Esophagus squamous epithelium (tissue), 5 donors: ENCODE data around the gene SMIM7. TPM values are rescaled to one million over a fixed set of nuclear protein-coding genes. Genes with fewer than 3 reads are reported as not detected.

Experiments
- DNase-seq: peaks from one replicate; lab custom pipeline; 2025; lab: John Stamatoyannopoulos, UW
- H3K27ac ChIP-seq, 4 donors: fragments of 200-600 bp; sonication (generic); one replicate each; pipeline ENCODE4 v1.5.1; 2016 to 2019; ENCODE audit warnings: mild to moderate bottlenecking in 1 of 4
- H3K27me3 ChIP-seq, 4 donors: fragments of 200-600 bp; sonication (generic); 1 replicate in 3 of 4; 2 replicates in 1 of 4; pipeline versions ENCODE4 v1.5.1 to v1.6.0; 2017 to 2021; ENCODE audit warnings: antibody characterized with exemption in 1 of 4
- H3K36me3 ChIP-seq, 3 donors: fragments of 200-600 bp; sonication (generic); one replicate each; pipeline ENCODE4 v1.5.1; 2016 to 2019
- H3K4me1 ChIP-seq, 3 donors: fragments of 200-600 bp; sonication (generic); one replicate each; pipeline ENCODE4 v1.5.1; 2017 to 2019
- H3K4me3 ChIP-seq, 4 donors: fragments of 200-600 bp; sonication (generic); 1 replicate in 3 of 4; 2 replicates in 1 of 4; pipeline ENCODE4 v1.5.1; 2016 to 2019; ENCODE audit warnings: mild to moderate bottlenecking in 2 of 4, moderate library complexity in 1 of 4
- H3K9me3 ChIP-seq, 3 donors: fragments of 200-600 bp; sonication (generic); one replicate each; pipeline ENCODE4 v1.5.1; 2016 to 2019
- POLR2A ChIP-seq, 4 donors: fragments of 450-650 bp; IDR thresholded peaks; one replicate each; pipeline ENCODE4 v1.6.1; 2017; ENCODE audit warnings: antibody characterized with exemption in 4 of 4, mild to moderate bottlenecking in 4 of 4, moderate library complexity in 3 of 4
- WGBS, 2 donors: methylation state at CpG; one replicate each; pipeline ENCODE4 v1.1.5; 2018; 5-methylcytosine and 5-hydroxymethylcytosine counted together
- intact Hi-C: fragments of 100-400 bp; cut with DNase I; formaldehyde crosslinking; loops from one replicate; pipeline ENCODE4 v1.15.0; 2022
- total RNA-seq, 4 donors: library from RNA; depleted of rRNA; stranded (reverse); fragments of >200 nt; gene quantifications; one replicate each; pipeline ENCODE4 v1.1.0, GENCODE V29; 2016
- TF ChIP-seq, protein P1 (sequence below), 6 experiments: fragments of 450-650 bp in 4 of 6; fragments of 200-600 bp in 2 of 6; sonication (generic) in 2 of 6; IDR thresholded peaks; one replicate each; pipeline ENCODE4 v1.5.1; 2016 to 2019; ENCODE audit warnings: antibody characterized with exemption in 6 of 6, mild to moderate bottlenecking in 4 of 6, moderate library complexity in 4 of 6
- donor health status: DM: yes; HTN: yes; CAD: no.

SMIM7 gene
- total RNA-seq, 4 donors from 2014 or later, result 54.0 to 89.5 (median 66.3) TPM

DNA sequence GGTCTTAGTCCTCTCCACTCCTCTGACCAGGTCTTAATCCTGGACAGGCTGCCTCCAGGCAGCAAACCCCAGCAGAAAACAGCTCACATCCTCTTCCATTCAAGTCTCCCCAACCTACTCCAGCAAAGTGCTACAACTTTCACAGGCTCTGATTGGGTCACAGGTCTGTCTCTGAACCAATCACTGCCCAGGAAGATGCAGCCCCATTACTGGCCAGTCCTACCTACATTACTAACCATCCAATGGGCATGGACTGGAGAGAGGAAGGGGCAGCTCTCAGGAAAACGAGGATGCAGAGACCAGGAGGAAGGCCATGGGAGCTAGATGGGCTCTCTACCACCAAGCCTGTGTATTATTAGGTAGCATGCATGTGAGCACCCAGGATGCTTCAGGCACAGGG, 44.1 kb downstream of the SMIM7 start:
- intact Hi-C loops, result no loop called here
- Histone ChIP-seq H3K4me3 (no peak overlapping the region), H3K27me3 (no peaks in the 10 kb centered on the region), H3K9me3 (no peaks in the 10 kb centered on the region), H3K36me3 (peaks cover 0 to 4% (median 0%) of the 10 kb centered on the region in 3 donors), H3K4me1 (peaks cover 5 to 65% (median 16%) of the 10 kb centered on the region in 3 donors), H3K27ac (no peak overlapping the region)
- no peak for TF ChIP-seq POLR2A (IDR thresholded peaks at IDR 0.05)
- TF ChIP-seq, protein P1, sequence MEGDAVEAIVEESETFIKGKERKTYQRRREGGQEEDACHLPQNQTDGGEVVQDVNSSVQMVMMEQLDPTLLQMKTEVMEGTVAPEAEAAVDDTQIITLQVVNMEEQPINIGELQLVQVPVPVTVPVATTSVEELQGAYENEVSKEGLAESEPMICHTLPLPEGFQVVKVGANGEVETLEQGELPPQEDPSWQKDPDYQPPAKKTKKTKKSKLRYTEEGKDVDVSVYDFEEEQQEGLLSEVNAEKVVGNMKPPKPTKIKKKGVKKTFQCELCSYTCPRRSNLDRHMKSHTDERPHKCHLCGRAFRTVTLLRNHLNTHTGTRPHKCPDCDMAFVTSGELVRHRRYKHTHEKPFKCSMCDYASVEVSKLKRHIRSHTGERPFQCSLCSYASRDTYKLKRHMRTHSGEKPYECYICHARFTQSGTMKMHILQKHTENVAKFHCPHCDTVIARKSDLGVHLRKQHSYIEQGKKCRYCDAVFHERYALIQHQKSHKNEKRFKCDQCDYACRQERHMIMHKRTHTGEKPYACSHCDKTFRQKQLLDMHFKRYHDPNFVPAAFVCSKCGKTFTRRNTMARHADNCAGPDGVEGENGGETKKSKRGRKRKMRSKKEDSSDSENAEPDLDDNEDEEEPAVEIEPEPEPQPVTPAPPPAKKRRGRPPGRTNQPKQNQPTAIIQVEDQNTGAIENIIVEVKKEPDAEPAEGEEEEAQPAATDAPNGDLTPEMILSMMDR (IDR thresholded peaks at IDR 0.05), result no peak
- no peak for DNase-seq
- WGBS, 2 donors, result 80 to 100% methylated on average over 1 of the region's 1 CpG

DNA sequence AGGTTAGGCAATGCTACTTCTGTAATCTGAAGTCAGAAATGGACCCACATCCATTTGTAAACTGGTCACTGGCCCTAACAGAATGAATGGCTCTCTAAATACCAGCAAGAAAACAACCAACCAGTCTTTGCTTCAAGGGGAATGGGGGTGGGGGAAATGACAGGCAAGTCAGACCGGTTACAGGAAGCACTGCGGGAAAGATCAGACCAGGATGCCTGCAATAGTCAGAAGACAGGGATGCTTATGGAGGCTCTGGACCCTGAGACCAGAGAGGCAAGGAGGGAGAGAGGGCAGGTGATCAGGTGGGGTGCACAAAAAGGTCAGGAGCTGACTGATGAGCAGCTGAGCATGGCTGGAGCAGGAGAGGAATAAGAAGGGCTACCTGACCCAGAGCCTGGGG, 45.0 kb downstream of the SMIM7 start:
- intact Hi-C loops, result no loop called here
- Histone ChIP-seq H3K9me3 (no peaks in the 10 kb centered on the region), H3K36me3 (peaks cover 0 to 4% (median 0%) of the 10 kb centered on the region in 3 donors), H3K4me1 (peaks cover 3 to 63% (median 12%) of the 10 kb centered on the region in 3 donors), H3K27ac (no peak overlapping the region), H3K27me3 (no peaks in the 10 kb centered on the region), H3K4me3 (no peak overlapping the region)
- no peak for TF ChIP-seq POLR2A (IDR thresholded peaks at IDR 0.05)
- TF ChIP-seq, protein P1 (IDR thresholded peaks at IDR 0.05), result no peak
- no peak for DNase-seq
- 46 to 59% methylated on average over 2 of the region's 2 CpGs for WGBS, 2 donors

DNA sequence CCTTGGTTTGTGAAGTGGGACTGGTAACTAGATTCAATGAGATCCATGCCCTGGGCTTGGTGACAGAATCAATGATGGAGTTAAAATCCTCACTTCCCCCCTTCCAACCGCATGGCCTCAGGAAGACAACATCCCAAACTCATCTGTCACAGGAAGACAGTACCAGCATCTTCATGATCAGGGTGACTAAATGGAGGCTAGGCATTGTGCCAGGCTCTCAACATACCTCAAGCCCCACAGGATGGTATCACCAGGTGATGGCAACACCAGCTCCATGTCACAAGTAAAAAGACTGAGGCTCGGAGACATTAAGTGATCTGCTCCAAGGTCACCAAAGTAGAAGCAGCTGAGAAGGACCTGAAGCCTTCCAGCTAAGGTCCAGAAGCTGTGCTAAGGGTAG, 46.1 kb downstream of the SMIM7 start:
- Histone ChIP-seq H3K4me1 (peaks cover 1 to 61% (median 5%) of the 10 kb centered on the region in 3 donors), H3K27me3 (no peaks in the 10 kb centered on the region), H3K27ac (no peak overlapping the region), H3K36me3 (peaks cover 0 to 4% (median 0%) of the 10 kb centered on the region in 3 donors), H3K4me3 (no peak overlapping the region), H3K9me3 (no peaks in the 10 kb centered on the region)
- intact Hi-C loops, result no loop called here
- TF ChIP-seq, protein P1 (IDR thresholded peaks at IDR 0.05), result no peak
- TF ChIP-seq POLR2A (IDR thresholded peaks at IDR 0.05), result no peak
- WGBS, 2 donors, result 73 to 89% methylated on average over 1 to 2 of the region's 2 CpGs
- no peak for DNase-seq

DNA sequence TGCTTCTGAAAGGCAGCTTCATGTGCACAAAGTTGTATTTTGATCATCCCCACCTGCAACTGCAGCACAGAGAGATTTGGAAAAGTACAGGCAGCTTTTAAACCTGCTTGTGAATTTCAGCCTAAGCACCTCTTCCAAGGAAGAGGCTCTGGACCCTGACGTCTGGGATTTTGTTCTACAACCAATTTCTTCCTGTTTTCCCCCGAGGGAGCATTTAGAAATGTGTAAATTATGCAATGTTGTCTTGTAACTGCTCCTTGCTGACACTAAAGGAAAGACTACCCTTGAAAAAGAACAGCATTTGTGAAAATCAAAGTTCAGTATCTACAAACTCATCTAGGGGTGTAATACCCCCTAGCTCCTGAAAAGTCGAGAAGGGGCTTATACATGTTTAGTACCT, 47.3 kb downstream of the SMIM7 start:
- WGBS, 2 donors, result 49 to 50% methylated on average over 3 of the region's 3 CpGs
- no peaks in the 10 kb centered on the region for H3K27me3 ChIP-seq
- intact Hi-C loops, result no loop called here
- no peak for TF ChIP-seq POLR2A (IDR thresholded peaks at IDR 0.05)
- TF ChIP-seq, protein P1 (IDR thresholded peaks at IDR 0.05), result no peak
- H3K27ac ChIP-seq, result peak overlapping the region in 2 of 4 donors; percentile 18 to 59
- no peak overlapping the region for H3K4me3 ChIP-seq
- no peak for DNase-seq
- H3K36me3 ChIP-seq, result peaks cover 0 to 4% (median 0%) of the 10 kb centered on the region in 3 donors
- H3K9me3 ChIP-seq, result no peaks in the 10 kb centered on the region
- peaks cover 0 to 70% (median 12%) of the 10 kb centered on the region in 3 donors for H3K4me1 ChIP-seq

DNA sequence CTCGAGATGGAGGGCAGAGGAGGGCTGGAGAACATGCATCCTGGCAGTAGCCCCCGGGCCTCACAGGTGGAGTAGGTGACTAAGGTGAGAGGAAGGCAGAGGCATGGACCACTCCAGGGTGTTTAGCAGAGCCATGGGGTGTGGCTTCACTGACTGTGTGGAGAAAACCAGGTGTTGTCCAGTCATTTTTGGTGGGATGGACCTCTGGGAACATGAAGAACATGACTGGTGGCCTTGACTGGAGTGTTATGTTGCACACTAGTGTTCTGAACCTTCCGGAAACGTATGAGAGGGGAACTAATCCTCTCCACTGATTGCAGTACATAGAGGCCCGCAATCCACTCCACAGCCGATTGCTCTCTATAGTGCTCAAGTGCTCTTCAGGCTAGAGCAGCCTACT, 48.8 kb downstream of the SMIM7 start:
- no peak for DNase-seq

More for the DNA sequence above, 48.8 kb downstream of the SMIM7 start:
- WGBS, 2 donors, result 91 to 92% methylated on average over 6 of the region's 6 CpGs
- Histone ChIP-seq H3K9me3 (no peaks in the 10 kb centered on the region), H3K4me3 (no peak overlapping the region), H3K27me3 (no peaks in the 10 kb centered on the region), H3K27ac (no peak overlapping the region), H3K4me1 (peaks cover 0 to 83% (median 18%) of the 10 kb centered on the region in 3 donors), H3K36me3 (peaks cover 0 to 4% (median 0%) of the 10 kb centered on the region in 3 donors)
- intact Hi-C loops, result no loop called here
- no peak for TF ChIP-seq POLR2A (IDR thresholded peaks at IDR 0.05)
- TF ChIP-seq, protein P1 (IDR thresholded peaks at IDR 0.05), result no peak
